ENCODE results near the gene PLCG2. TPM values are rescaled to one million over a fixed set of nuclear protein-coding genes. Genes with fewer than 3 reads are reported as not detected.

The PLCG2 gene
- total and polyA plus RNA-seq, 3 donors from 2014 or later: 6.8 to 11.3 (median 8.0) TPM

DNA sequence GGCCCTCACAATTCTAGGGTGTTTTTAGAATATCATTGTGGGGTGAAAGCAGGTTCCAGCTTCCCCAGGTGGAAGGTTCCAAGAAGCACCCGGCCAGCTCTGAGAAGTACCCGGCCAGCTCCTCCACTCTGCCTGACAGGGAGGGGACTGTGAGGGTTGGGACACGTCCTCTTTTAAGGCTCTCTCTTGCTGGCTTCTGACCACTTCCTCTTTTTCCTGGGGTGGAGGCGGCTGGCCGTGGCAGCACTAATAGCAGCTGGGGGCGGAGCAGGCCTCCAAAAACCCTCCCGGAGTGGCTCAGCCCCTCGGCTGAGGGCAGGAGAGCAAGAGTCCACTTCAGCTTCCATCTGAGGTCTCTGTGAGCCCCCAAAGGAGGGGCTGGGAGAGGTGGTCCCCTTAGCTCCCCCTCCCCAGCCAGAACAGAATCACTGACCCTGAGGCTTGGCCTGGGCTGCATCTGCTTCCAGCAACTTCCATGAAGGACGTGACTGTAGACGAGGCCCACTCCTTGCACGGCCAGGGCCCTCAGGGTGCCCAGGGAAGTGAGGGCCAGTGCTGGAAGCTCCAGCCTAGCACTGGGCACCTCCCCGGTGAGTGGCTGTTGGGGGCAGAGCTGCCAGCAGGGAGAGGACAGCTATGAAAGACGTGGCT is 26.7 kb upstream of the PLCG2 start:
- peak; percentile 43 for DNase-seq
- Histone ChIP-seq H3K27ac (no peak overlapping the region), H3K36me3 (ENCODE audit: low read depth, missing control alignments) (no peaks in the 10 kb centered on the region), H3K4me1 (no peaks in the 10 kb centered on the region), H3K9me3 (no peaks in the 10 kb centered on the region), H3K27me3 (no peaks in the 10 kb centered on the region), H3K4me3 (no peak overlapping the region)
- no peak for TF ChIP-seq POLR2A (IDR thresholded peaks at IDR 0.05)
- TF ChIP-seq, protein P1, sequence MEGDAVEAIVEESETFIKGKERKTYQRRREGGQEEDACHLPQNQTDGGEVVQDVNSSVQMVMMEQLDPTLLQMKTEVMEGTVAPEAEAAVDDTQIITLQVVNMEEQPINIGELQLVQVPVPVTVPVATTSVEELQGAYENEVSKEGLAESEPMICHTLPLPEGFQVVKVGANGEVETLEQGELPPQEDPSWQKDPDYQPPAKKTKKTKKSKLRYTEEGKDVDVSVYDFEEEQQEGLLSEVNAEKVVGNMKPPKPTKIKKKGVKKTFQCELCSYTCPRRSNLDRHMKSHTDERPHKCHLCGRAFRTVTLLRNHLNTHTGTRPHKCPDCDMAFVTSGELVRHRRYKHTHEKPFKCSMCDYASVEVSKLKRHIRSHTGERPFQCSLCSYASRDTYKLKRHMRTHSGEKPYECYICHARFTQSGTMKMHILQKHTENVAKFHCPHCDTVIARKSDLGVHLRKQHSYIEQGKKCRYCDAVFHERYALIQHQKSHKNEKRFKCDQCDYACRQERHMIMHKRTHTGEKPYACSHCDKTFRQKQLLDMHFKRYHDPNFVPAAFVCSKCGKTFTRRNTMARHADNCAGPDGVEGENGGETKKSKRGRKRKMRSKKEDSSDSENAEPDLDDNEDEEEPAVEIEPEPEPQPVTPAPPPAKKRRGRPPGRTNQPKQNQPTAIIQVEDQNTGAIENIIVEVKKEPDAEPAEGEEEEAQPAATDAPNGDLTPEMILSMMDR (IDR thresholded peaks at IDR 0.05): no peak
- WGBS, 2 donors: 59 to 70% methylated on average over 8 to 10 of the region's 13 CpGs
- intact Hi-C loops (cut with DNase I; ENCODE audit: low total_unique reads): no loop called here

DNA sequence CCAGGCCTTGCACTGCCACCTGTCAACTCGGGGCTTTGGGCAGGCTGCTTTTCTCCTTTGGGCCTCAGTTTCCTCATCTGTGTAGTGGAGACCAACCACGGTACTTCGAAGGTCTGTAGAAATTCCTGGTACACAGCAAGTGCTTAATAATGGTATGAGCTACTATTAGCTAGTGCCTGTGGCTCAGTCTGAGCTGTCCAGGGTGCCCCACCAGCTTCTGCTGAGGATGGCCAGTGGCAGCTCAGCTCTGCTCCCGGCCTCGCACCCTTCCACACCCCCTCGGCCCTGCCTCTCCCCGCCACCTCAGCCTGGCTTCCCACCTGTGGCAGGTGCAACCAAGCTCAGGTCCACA is 26.2 kb upstream of the PLCG2 start:
- intact Hi-C loops (cut with DNase I; ENCODE audit: low total_unique reads): no loop called here
- no peak for DNase-seq
- no peaks in the 10 kb centered on the region for H3K27me3 ChIP-seq
- 89 to 91% methylated on average over 7 of the region's 7 CpGs for WGBS, 2 donors
- H3K4me3 ChIP-seq: no peak overlapping the region
- H3K9me3 ChIP-seq: no peaks in the 10 kb centered on the region
- TF ChIP-seq, protein P1 (IDR thresholded peaks at IDR 0.05): no peak
- no peak for TF ChIP-seq POLR2A (IDR thresholded peaks at IDR 0.05)
- H3K27ac ChIP-seq: no peak overlapping the region
- H3K4me1 ChIP-seq: no peaks in the 10 kb centered on the region
- no peaks in the 10 kb centered on the region for H3K36me3 ChIP-seq (ENCODE audit: low read depth, missing control alignments)

DNA sequence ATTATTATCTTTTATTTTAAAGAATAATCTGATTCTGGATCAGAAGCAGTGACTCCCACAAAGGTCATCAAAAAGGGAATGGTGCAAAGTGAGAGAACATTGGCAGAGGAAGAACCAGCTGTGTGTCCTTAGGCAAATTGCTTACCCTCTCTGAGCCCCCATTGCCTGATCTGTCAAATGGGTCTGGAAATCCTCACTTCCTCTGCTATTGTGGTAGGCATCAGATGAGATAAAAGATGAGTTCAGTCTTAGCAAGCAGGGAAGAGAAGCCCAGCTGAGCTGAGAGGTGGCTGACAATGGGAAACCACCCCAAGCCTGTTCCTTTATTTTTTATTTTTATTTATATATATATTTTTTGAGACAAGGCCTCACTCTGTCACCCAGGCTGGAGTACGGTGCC is 24.2 kb upstream of the PLCG2 start:
- TF ChIP-seq, protein P1 (IDR thresholded peaks at IDR 0.05): no peak
- TF ChIP-seq POLR2A (IDR thresholded peaks at IDR 0.05): no peak
- no peak for DNase-seq
- WGBS, 2 donors: 79 to 92% methylated on average over 1 of the region's 1 CpG
- H3K4me1 ChIP-seq: no peaks in the 10 kb centered on the region
- no peaks in the 10 kb centered on the region for H3K9me3 ChIP-seq
- no peak overlapping the region for H3K4me3 ChIP-seq
- H3K36me3 ChIP-seq (ENCODE audit: low read depth, missing control alignments): no peaks in the 10 kb centered on the region
- intact Hi-C loops (cut with DNase I; ENCODE audit: low total_unique reads): no loop called here
- no peaks in the 10 kb centered on the region for H3K27me3 ChIP-seq
- H3K27ac ChIP-seq: no peak overlapping the region

DNA sequence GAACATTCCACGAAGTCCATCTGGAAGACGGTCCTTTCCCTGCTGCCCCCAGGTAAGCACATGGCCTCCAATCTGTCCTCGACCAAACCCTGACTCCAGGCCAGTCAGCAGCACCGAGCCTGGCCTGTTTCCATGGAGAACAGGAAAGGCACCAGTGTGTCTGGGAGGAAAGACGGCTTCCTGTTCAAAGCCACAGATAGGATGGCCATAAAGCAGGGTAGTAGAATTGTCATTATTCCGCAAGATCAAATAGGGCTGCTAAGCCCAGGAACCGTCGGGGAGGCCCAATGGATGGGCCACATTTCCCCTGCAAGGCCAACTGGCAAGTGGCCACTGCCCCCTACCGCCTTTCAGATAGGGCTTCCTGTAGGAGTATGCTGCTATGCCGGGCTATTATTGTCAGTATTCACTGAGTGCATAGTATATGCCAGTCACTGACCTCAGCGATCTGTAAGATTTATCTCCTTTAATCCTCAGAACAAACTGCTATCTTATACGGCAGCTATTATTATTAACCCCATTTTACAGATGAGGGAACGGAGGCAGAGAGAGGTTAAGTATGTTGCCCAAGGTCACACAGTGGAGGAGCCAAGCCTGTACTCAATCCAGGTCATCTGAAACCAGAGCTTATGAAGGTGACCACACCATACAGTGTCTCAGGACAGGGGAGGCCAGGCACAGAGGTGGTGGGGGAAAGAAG is 23.0 kb upstream of the PLCG2 start:
- no peaks in the 10 kb centered on the region for H3K36me3 ChIP-seq (ENCODE audit: low read depth, missing control alignments)
- no peak overlapping the region for H3K27ac ChIP-seq
- no peak overlapping the region for H3K4me3 ChIP-seq
- DNase-seq: no peak
- H3K4me1 ChIP-seq: no peaks in the 10 kb centered on the region
- intact Hi-C loops (cut with DNase I; ENCODE audit: low total_unique reads): no loop called here
- WGBS, 2 donors: 51 to 54% methylated on average over 12 to 13 of the region's 13 CpGs
- no peaks in the 10 kb centered on the region for H3K9me3 ChIP-seq
- H3K27me3 ChIP-seq: no peaks in the 10 kb centered on the region
- TF ChIP-seq POLR2A (IDR thresholded peaks at IDR 0.05): no peak
- TF ChIP-seq, protein P1 (IDR thresholded peaks at IDR 0.05): no peak
